ENCODE measurements around the gene RBM23. TPM values are rescaled to one million over a fixed set of nuclear protein-coding genes. Genes with fewer than 3 reads are reported as not detected.

The RBM23 gene
- total RNA-seq, 4 donors from 2014 or later = 81.9 to 633 (median 298) TPM

- Histone ChIP-seq H3K9me3 (no peaks in the 10 kb centered on the region), H3K36me3 (peaks cover 0 to 18% (median 3%) of the 10 kb centered on the region in 3 donors), H3K27me3 (no peaks in the 10 kb centered on the region), H3K27ac (no peak within 1 kb of the TSS), H3K4me1 (peaks cover 0 to 46% (median 18%) of the 10 kb centered on the region in 4 donors), H3K4me3 (no peak within 1 kb of the TSS)
- WGBS, 2 donors = 21 to 35% methylated on average over 14 to 15 of the region's 15 CpGs
- TF ChIP-seq, protein P1, sequence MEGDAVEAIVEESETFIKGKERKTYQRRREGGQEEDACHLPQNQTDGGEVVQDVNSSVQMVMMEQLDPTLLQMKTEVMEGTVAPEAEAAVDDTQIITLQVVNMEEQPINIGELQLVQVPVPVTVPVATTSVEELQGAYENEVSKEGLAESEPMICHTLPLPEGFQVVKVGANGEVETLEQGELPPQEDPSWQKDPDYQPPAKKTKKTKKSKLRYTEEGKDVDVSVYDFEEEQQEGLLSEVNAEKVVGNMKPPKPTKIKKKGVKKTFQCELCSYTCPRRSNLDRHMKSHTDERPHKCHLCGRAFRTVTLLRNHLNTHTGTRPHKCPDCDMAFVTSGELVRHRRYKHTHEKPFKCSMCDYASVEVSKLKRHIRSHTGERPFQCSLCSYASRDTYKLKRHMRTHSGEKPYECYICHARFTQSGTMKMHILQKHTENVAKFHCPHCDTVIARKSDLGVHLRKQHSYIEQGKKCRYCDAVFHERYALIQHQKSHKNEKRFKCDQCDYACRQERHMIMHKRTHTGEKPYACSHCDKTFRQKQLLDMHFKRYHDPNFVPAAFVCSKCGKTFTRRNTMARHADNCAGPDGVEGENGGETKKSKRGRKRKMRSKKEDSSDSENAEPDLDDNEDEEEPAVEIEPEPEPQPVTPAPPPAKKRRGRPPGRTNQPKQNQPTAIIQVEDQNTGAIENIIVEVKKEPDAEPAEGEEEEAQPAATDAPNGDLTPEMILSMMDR (IDR thresholded peaks at IDR 0.05) = no peak
- TF ChIP-seq EP300 (IDR thresholded peaks at IDR 0.05) = no peak
- no peak for TF ChIP-seq POLR2A (IDR thresholded peaks at IDR 0.05)
- no peak for DNase-seq (ENCODE audit: low spot score in 2 of 2)
Measured at GRCh38 chr14:22883173-22883976, 35.6 kb downstream of the RBM23 start, which contains the start of gene REM2. TSS of gene REM2 (plus strand) at chr14:22883222. CDS start at chr14:22883288, 66 bp downstream.

- H3K9me3 ChIP-seq = no peaks in the 10 kb centered on the region
- 18 to 24% methylated on average over 6 of the region's 6 CpGs for WGBS, 2 donors
- H3K4me3 ChIP-seq = no peak overlapping the region
- H3K4me1 ChIP-seq = peaks cover 0 to 38% (median 15%) of the 10 kb centered on the region in 4 donors
- DNase-seq (ENCODE audit: low spot score in 2 of 2) = no peak
- H3K36me3 ChIP-seq = peaks cover 0 to 25% (median 10%) of the 10 kb centered on the region in 3 donors
- no peaks in the 10 kb centered on the region for H3K27me3 ChIP-seq
- H3K27ac ChIP-seq = no peak overlapping the region
- TF ChIP-seq POLR2A (IDR thresholded peaks at IDR 0.05) (no peak), EP300 (IDR thresholded peaks at IDR 0.05) (no peak)
- TF ChIP-seq, protein P1 (IDR thresholded peaks at IDR 0.05) = no peak
Measured at GRCh38 chr14:22882529-22883172, 36.3 kb downstream of the RBM23 start.

- Histone ChIP-seq H3K36me3 (peaks cover 0 to 31% (median 15%) of the 10 kb centered on the region in 3 donors), H3K4me1 (peaks cover 0 to 32% (median 13%) of the 10 kb centered on the region in 4 donors), H3K27ac (no peak overlapping the region), H3K4me3 (no peak overlapping the region), H3K9me3 (no peaks in the 10 kb centered on the region), H3K27me3 (no peaks in the 10 kb centered on the region)
- TF ChIP-seq, protein P1 (IDR thresholded peaks at IDR 0.05) = no peak
- TF ChIP-seq POLR2A (IDR thresholded peaks at IDR 0.05) = no peak
- TF ChIP-seq EP300 (IDR thresholded peaks at IDR 0.05) = no peak
- DNase-seq (ENCODE audit: low spot score in 2 of 2) = no peak
- WGBS, 2 donors = 32 to 40% methylated on average over 7 of the region's 7 CpGs
Measured at GRCh38 chr14:22882064-22882463, 36.9 kb downstream of the RBM23 start.

DNA sequence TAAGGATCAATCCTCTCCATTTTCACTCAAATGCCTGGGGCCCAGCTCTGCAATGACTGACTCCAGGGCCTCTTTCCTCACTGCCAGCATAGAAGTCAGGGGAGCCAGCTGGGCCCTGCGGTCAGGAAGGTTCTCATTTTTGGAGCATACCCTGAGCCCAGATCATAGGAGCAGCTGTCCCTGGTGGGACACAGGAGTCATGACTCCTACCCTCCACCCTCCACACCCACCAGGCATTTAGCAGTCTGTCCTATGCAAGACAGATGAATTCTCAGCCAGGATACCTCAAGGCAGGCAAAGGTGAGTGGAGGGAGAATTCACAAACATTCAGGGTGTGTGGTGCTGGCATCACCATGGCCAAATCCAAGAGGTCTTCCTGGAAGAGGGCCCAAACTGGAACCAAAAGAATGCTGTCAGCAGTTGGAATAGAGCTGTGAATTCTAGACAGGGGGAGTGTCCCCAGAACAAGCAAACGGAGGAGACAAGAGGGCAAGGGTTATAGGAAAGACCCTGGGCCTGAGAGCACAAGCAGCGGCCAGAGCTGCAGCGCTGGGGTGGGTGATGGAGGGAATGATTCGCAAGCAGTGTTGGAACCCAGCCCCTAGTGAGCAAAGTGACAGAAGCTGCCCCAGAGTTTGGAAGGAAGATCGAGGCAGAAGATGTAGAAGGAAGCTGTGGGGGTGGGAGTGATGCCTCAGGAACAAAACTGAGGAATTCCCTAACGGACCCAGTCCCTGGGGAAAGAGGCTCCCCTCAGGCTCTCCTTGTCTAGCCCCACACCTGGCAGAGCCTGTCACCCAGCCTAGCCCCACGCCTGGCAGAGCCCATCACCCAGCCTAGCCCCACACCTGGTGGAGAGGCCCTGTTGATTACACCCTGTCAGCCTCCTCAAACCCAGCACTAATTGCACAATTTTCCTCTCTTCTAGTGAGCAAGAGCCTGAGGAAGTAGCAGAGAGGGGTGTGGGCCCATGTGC is 40.4 kb downstream of the RBM23 start:
- Histone ChIP-seq H3K27me3 (no peaks in the 10 kb centered on the region), H3K9me3 (no peaks in the 10 kb centered on the region), H3K27ac (no peak overlapping the region), H3K4me3 (no peak overlapping the region), H3K36me3 (peaks cover 0 to 66% (median 39%) of the 10 kb centered on the region in 3 donors), H3K4me1 (peaks cover 0 to 49% (median 12%) of the 10 kb centered on the region in 4 donors)
- no peak for DNase-seq (ENCODE audit: low spot score in 2 of 2)
- WGBS, 2 donors = 71 to 72% methylated on average over 8 of the region's 8 CpGs
- TF ChIP-seq EP300 (IDR thresholded peaks at IDR 0.05) (no peak), POLR2A (IDR thresholded peaks at IDR 0.05) (no peak)
- TF ChIP-seq, protein P1 (IDR thresholded peaks at IDR 0.05) = no peak
